Breast epithelium (tissue), 3 donors: Measurements from ENCODE around the gene CTDNEP1.

ENCODE experiments used
- CTCF ChIP-seq, 3 donors: fragments of 450-650 bp; IDR thresholded peaks; one replicate each; pipeline ENCODE4 v1.5.1; 2016 to 2017; ENCODE audit warnings: antibody characterized with exemption in 3 of 3, mild to moderate bottlenecking in 3 of 3, moderate library complexity in 3 of 3
- POLR2A ChIP-seq: fragments of 450-650 bp; IDR thresholded peaks from one replicate; pipeline ENCODE4 v1.6.1; 2016; ENCODE audit warnings: antibody characterized with exemption, mild to moderate bottlenecking, moderate library complexity

DNA sequence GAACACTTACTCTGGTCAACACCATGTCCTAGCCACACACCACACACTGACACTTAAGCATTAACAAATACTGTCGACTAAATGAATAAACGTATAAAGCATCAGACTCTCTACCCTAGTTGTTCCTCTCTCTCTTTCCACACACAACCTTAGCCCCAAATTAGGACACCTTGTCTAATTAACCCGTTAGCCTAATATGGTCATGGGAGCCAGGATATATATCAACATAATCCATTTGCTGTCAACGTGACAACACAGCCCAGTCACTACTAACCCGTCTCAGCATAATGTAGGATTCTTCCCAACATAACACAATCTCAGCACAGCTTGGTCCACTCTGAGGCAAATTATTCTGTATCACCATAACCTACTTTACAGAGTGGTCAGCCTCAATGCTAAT is 19.4 kb downstream of the CTDNEP1 start:
- TF ChIP-seq CTCF (IDR thresholded peaks at IDR 0.05) (no peak), POLR2A (no peak)
